ENCODE data around the gene NOTCH1.
"Not testable (repeated sequence)": the region's sequence is repeated elsewhere in the genome, so short reads cannot be mapped to it uniquely, and the experiment has no call there.

Gene NOTCH1

DNA sequence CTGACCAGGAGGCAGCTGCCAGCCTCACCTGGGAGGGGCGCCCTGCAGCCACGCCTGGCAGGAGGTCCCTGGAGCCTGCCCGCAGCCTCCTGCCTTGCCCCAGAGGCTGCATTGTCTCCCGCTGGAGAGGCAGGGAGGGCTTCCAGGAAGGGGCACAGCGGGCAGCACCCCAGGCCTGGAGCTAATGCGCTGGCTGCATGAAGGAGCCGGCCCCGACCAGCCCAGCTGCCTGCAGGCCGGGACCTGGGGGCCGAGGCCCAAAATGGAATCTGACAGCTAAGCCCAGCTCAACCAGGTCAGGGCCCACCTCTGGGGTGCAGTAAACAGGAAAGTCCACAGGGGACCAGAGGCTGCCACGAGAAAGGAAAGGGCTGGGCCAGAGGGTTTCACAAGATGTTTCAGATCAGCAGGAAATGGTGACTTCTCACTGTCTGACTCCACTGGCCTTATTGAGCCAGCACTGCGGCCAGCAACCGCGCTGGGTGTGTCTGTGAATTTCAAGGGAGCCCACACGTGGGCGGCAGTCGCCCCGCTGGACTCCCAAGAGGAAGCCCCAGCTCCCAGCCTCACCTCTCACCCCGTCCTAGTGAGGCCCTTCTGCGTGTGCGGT lies 18.6 kb upstream of the NOTCH1 start:
- DNase-seq (ENCODE audit: low read depth in 3 of 3): no peak

DNA sequence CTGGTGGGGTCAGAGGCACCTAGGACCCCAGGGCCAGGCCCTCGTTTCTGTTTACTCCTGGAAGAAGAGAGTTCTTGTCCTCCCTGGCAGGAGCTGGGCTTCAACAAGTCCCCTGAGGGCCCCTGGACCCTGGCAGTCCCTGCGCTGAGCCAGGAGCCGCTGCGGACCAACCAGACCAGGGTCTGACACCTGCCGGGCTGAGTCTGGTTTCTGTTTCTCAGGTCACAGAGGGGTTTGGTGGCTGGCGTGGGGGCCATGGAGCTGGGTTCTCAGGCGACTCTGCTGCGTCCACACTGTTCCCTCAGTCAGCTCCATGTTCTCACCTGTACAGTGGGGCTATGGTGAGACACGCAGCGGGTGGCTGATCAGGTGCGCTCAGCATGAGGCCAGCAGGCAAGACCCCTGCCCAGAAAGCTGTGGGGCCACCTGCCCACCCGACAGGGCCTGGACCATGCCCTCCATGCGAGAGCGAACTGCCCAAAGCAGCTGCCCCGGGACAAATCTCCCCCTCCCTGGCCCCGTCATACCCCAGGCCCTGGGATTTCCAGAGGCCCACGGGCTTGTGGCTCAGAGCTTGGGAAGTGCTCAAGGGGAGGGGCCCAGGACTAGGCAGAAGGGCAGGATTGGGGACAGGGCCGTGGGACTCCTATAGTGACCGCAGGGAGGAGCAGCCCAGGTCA lies 17.9 kb upstream of the NOTCH1 start:
- DNase-seq (ENCODE audit: low read depth in 3 of 3): no peak

DNA sequence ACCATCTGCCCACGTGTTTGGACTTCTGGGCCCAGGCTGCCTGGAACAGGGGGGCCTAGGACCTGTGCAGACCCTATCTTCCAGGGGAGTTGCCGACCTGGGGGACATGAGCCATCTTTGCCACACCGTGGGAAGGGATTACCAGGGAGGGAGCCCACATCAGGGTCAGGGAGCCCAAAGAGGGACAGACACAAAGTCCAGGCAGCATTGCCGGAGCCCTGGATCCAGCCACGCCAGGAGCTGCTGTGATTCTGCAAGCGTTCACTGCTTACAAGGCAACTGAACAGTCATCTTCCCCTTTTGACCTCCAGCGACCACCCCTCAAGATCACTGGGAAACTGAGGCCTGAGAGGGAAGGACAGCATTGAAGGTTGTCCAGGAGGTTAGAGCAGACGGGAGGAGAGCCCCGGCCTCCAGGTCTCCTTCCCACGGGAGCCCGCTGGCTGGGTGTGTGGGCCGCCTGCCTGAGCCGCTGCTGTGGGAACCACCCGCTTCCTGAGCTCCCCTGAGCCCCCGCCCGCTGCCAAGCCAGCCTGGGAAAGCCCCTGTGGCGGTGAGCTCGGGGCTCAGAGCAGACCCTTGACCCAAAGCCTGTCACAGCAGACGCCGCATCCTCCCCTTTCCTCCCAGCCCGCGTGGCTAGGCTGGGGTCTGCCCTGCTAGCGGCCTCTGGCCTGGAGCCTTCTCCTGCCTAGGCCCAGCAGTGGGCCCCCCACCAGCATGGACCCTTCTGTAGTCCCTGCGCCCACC lies 17.1 kb upstream of the NOTCH1 start:
- no peak for DNase-seq (ENCODE audit: low read depth in 3 of 3)

DNA sequence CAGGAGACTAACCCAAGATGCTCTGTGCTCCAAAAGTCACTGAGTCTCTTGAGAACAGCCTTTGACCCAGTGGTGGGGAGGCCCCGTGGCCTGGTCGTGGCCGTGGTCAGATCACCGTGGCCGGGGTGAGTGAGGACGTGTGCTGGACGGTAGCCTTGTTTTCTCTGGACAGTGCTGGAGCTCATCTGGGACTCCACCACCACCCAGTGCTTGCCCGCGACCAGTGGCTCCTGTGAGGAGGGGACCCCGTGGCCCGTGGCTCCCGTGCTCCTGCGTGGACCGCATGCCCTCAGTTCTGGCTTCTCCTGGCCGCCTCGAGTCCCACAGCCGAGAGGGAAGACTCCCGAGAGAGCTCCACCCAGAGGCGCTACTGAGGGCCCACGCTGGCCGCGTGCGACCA lies 15.9 kb upstream of the NOTCH1 start:
- no peak for DNase-seq (ENCODE audit: low read depth in 3 of 3)

DNA sequence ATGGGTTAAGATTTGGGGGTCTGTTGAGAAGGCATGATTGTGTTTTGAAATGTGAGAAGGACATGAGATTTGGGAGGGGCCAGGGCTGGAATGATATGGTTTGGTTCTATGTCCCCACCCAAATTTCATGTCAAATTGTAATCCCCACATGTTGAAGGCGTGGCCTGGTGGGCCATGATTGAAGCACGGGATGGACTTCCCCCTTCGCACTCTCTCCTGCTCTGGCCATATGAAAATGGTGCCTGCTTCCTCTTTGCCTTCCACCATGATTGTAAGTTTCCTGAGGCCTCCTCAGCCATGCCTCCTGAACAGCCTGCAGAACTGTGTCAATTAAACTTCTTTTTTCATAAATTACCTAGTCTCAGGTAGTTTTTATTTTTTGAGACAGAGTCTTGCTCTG lies 14.7 kb upstream of the NOTCH1 start:
- DNase-seq (ENCODE audit: low read depth in 3 of 3): no peak

DNA sequence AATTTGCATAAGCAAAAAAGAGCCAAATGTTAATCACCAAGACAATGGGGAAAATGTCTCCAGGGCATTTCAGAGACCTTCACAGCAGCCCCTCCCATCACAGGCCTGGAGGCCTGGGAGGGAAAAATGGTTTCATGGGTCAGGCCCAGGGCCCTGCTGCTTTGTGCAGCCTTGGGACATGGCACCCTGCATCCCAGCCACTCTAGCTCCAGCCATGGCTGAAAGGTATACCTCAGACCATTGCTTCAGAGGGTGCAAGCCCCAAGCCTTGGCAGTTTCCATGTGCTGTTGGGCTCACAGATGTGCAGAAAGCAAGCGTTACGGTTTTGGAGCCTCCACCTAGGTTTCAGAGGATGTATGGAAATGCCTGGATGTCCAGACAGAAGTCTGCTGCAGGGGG lies 13.5 kb upstream of the NOTCH1 start:
- not testable (repeated sequence) for DNase-seq (ENCODE audit: low read depth in 3 of 3)

DNA sequence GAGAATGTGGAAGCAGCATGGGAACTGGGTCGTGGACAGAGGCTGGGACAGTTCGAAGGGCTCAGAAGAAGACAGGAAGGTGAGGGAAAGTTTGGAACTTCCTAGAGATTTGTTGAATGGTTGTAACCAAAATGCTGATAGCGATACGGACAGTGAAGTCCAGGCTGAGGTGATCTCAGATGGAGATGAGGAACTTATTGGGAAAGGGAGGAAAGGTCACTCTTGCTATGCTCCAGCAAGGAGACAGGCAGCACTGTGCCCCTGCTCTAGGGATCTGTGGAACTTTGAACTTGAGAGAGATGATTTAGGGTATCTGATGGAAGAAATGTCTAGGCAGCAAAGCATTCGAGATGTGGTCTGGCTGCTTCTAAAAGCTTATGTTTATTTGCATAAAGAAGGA lies 13.0 kb upstream of the NOTCH1 start:
- DNase-seq (ENCODE audit: low read depth in 3 of 3): not testable (repeated sequence)

DNA sequence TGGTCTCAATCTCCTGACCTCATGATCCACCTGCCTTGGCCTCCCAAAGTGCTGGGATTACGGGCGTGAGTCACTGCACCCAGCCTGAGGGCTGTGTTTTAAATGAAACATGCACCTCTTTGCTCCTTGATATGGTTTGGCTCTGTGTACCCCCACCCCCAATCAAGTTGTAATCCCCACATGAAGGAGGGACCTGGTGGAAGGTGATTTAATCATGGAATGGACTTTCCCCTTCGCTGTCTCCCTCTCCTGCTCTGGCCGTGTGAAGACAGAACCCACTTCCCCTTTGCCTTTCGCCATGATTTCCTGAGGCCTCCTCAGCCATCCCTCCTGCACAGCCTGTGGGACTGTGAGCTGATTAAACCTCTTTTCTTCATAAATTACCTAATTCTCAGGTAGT lies 12.5 kb upstream of the NOTCH1 start:
- no peak for DNase-seq (ENCODE audit: low read depth in 3 of 3)

DNA sequence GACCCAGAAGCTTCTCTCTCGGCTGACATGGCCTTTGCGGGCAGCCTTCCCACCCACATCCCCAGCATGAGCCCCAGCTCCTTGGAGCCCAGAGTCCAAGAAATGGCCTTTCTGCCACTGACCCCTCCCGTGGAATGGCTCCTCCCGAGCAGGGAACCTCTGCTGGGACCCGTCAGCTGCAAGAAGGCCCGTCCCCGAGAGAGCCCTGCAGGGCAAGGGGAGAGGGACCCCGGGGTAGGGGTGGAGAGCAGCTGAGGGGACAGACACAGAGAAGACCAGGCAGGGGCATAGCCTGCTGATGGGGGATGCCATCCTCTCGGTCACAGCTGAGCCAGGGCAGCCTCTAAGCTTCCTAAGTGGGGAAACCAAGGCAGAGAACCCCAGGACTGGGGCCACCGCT lies 11.2 kb upstream of the NOTCH1 start:
- no peak for DNase-seq (ENCODE audit: low read depth in 3 of 3)

DNA sequence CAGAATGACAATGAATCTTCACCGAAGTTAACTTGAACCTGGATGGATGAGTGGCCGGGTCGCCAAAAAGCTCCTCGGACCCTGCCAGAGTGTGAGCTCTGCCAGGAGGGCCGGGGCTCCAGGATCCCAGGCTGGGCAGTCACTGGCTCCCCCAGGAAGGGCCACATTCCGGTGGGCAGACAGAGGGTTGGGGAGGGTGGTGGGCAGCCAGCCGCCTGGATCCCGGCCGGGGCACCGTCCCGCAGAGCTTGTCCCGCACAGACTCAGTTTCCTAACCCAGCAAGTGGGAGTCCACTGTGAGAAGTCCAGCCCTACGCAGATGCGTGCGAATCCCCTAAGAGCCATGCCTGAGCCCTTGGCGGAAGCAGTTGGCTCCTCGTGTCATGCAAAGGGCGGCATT lies 10.3 kb upstream of the NOTCH1 start:
- DNase-seq (ENCODE audit: low read depth in 3 of 3): no peak

DNA sequence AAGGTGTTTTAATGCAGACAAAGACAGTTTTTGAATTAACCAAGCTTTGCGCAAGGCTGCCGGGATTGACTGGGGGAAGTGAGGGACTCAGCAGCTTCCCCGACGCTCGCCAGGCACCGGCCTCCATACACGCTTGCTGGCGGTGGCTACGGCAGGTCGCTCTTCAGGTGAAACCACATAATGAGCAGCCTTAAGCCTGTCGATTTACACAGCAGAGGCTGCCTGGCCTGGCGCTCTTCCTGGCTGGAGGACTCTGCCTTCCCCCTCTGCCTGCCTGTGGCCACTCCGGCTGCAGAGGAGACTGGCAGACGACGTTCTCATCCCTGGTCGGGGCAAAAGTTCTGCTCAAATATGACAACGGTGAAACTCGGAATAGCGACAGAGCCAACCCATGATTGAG lies 9.0 kb upstream of the NOTCH1 start:
- no peak for DNase-seq (ENCODE audit: low read depth in 3 of 3)

DNA sequence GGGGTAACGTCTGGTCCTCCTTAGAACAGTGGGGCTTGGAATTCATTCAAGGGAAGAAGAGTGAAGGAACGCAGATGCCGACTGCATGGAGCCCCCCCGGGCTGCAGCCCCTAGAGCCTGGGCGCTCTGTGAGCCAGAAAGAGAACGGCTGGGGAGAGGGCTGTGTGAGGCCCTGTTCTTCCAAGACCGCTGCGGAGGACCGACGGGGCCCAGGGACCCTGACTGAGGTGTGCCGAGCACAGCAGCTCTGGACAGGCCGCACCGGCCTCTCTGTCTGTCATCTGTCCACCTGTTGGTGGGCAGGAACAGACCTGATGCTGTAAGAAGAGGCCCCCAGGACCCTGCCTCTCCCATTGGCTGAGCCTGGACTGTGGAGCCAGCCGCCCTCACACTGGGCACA lies 7.7 kb upstream of the NOTCH1 start:
- no peak for DNase-seq (ENCODE audit: low read depth in 3 of 3)

DNA sequence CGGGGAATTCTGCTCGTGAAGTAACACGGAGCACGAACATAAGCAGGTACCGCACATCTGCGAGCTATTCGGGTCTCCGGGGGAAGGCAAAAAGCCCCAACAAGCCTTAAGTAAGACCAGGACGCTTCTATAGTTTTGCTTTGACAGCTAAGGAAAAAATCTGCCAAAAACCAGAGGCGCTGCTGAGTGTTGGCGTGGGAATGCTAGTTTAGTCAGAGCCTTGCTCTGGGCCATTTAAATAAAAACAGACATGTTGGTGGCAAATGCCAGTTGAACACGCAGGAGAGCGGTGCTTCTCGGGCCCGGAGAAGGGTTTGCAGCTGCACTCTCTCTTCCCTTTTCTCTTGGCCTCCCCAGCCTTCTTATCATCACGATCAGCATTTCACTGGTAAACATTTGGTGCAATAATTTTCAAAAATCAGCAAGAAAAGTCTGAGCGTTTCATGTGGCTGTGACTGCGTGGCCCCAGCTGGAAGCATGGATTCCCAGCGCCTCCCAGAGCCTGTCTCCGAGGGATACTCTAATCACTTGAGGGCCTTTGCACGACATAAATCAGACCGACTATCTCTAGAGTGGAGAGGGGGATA lies 6.4 kb upstream of the NOTCH1 start:
- DNase-seq (ENCODE audit: low read depth in 3 of 3): no peak

DNA sequence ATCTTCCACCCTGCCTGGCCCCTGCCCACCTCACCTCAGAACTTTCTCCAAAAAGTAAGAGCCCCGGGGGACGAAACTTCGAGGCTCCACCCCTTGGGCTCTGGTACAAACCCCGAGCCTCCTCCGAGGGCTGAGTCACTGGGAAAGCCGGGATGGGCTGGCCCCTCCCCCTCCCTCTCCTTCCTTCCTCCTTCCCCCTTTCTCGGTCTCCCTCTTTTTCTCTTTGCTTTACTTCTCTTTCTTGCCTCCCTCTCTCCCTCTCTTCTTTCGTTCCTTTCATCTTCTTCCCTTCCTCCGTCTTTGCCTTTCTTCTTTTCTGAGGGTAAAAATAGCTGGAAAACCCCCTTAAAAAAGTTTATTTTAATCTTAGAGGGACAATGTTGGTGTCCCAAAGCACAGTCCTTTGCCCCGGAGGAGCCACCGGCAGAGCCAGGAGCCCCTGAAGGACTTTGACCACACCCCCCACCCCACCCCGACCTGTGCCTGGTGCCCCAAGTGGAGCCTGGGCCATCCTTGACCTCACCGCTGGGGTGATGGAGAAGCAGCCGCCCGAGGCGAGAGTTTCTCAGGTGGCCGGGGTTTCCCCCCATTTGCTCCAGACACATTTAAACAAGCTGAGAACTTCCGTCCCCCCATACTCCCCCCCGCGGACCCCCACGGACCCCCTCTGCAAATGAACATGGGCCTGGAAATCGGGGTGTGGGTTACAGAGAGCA lies 5.7 kb upstream of the NOTCH1 start:
- DNase-seq (ENCODE audit: low read depth in 3 of 3): no peak

DNA sequence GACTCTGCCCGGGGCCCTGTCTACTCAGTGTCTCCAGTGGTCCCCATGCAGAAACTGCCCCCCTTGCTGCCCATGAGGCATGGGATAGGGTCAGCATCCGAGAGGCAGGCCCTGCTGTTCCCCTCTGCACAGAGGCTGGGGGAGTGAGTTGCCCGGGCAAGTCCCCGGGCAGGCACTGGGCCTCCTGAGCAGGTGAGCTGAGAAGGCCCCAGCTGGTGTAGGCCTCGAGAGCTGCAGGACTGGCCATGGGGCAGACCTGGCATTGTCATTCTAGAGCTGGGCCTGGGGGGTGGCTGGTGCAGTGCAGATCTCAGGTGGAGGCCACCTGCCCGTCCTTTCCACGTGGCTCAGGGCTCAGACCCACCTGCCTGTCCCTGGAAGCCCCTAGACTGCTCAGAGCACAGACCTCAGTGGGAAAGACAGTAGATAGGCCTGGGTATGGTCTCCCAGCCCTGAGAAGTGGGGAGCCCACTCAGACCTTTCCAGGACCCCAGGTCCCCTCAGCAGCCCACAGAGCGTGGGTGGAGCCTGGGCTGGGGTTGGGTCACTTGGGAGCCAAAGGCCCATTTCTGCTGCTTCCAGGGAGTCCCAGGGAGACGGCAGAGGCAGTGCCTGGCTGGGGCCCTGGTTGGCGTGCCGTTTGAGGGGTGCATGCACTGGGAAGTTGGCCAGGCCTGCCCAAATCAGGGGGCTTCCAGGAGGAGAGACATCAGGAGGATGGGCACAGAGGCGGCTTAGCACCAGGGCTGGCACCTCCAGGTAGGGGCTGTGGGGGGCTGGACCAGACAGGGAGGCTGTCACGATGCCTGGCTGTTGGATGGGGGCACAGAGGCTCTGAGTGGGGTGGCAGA lies 4.8 kb upstream of the NOTCH1 start:
- DNase-seq (ENCODE audit: low read depth in 3 of 3): no peak

DNA sequence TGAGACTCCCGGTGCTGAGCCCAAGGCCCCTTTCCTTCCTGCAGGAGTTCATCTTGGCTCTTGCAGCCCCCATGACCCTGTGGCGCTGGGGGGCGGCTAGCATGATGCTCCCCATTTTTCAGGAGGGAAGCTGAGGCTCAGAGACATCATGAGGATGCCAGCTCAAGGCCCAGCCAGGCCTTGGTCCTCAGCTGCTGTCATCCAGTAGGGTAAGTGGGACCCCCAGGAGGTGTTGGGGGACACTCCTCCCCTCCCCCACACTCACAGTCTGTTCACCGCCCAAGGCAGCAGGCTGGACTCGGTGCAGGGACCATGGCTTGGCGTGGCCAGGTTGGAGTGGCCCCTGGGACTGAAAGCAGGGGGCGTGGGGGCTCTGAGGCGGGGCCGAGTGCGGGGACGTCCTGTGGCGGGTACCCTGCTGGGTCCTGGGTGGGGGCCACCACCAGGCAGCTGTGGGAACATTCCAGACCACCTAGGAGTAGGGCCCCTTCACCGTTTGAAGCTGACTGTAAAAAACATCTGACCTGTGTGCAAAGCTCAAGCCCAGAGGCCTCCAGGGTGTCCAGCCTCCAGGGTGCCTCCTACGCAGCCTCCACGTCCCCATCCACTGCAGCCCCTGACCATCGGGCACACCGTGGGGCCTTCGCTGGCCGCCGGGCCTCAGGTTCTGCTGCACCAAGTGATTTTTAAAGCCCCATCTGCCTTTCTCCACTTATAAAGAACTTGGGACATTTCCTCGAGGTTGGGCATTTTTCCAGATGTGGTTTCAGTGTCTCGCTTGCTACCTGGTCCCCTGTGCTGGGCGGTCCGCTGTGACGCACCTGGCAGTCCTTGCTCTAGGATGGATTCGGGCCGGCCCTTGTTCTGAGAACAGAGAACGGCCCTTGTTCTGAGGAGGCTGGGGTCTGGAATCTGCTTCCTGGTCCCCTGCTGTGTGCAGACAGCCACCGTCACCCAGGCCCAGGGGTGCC lies 3.4 kb upstream of the NOTCH1 start:
- no peak for DNase-seq (ENCODE audit: low read depth in 3 of 3)

DNA sequence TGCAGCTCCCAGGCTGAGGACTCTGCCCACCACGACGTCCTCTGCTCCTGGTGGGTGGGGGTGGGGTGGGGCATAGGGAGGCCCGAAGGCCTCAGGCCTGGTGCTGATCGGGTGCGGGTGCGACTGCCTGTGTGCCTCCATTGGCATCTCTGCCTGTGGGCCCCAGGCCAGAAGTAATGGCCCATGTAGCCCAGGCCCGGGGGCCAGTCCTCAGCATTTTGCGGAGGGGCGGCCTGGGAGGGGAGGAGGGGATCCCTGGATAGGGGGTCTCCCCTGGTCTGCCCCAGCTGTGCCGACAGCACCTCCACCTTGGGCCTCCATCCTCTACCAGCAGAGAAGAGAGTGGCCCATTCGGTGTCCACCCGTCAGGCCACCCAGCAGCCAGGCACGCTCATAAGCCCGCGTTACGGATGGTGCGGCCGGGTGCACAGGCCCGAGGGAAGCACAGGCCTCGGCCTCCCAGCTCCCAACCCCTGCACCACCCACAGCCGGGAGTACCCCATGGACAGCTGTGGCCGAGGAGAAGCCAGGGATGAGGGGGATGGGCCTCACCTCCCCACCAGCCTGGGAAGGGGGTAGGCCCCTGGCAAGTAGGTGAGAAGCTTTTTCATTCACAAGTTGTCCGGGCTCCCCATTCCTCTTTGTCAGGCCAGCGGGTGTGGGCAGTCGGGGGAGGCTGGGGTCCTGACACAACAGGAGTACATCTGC lies 1.8 kb upstream of the NOTCH1 start:
- no peak for DNase-seq (ENCODE audit: low read depth in 3 of 3)

DNA sequence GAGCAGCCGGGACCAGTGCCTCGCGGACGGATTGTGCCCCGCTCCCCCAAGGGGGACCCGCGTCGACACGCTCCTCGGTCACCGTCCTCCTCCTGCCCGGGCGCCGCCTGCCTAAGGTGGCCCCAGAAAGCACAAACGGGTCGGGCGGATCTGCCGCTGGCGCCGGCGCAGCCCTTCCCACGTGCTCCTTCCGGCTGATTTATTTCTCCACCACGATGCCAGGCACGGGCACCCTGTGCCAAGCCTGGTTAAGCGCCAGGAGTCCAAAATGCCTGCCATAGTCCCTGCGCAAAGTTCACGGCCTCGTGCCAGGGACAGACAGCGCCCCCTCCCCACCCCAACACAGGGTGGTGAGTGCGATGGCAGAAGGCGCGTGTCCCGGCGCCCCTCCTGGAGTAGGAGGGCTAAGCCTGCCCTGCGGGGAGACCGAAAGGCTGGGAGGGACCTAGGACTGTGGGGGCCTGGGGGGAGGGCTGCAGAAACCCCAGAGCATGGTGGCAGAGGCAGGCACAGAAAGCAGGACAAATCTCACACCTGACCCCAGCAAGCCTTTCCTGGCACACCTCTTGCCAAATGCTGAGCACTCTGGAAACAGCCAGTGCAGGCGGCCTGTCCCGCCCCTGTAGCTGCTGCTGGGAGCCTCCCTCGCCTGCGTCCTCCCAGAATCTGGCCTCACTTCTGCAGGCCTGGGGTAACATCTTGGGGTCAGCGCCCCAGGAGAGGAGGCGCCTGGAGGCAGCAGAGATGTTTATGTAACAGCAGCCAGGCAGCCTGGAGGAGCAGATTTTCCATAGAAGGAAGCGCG lies 1.1 kb upstream of the NOTCH1 start:
- DNase-seq (ENCODE audit: low read depth in 3 of 3): peak in 1 of 3 experiments; percentile 57

DNA sequence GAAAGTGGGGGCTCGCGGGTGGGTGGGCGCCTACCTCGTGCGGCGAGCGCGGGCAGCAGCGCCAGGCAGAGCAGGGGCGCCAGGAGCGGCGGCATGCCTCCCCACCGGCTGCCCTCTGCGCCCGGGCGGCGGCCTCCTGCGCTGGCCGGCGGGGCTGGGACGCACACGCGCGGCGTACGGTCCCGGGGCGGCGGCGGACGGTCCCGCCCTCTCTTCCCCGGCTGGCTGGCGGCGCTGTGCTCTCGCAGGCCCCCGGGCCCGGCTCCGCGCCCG lies 220 bp downstream of the NOTCH1 start:
- DNase-seq (ENCODE audit: low read depth in 3 of 3): no peak

All from stimulated activated CD4-positive, alpha-beta T cell treated with anti-CD3 and anti-CD28 coated beads, TNF-alpha, amount 100 ng/mL, for 24 hours (primary cell).